GM23338 (cell line): ENCODE measurements around the gene TASOR. TPM values are rescaled to one million over a fixed set of nuclear protein-coding genes. Genes with fewer than 3 reads are reported as not detected.
"Not testable (repeated sequence)": the region's sequence is repeated elsewhere in the genome, so short reads cannot be mapped to it uniquely, and the experiment has no call there.

Source experiments
- ATAC-seq: fragments of 200-7000 bp; cut with Tn5 transposase; 3 replicates; pipeline ENCODE4 v1.9.1; 2020
- DNase-seq: peaks from one replicate; pipeline ENCODE4 v3.0.0-alpha.2; 2015; ENCODE audit warnings: low spot score
- H2AFZ ChIP-seq: fragments of 200-600 bp; sonication (generic); 2 replicates; pipeline ENCODE4 v1.8.0; 2016; ENCODE audit warnings: antibody characterized with exemption, mild to moderate bottlenecking, moderate library complexity
- H3F3A ChIP-seq: fragments of 200-600 bp; sonication (generic); replicated peaks from 2 replicates; pipeline ENCODE4 v1.8.0; 2017; ENCODE audit warnings: antibody characterized with exemption, mixed run types, low read depth
- H3K27ac ChIP-seq: fragments of 200-600 bp; sonication (generic); 2 replicates; pipeline ENCODE4 v1.6.1; 2016; ENCODE audit warnings: low read depth
- H3K27me3 ChIP-seq: fragments of 200-600 bp; sonication (generic); 2 replicates; pipeline ENCODE4 v1.8.0; 2016; ENCODE audit warnings: mild to moderate bottlenecking, mixed run types, moderate library complexity; ENCODE audit not compliant: insufficient read depth
- H3K36me3 ChIP-seq: fragments of 200-600 bp; sonication (generic); 2 replicates; pipeline ENCODE4 v1.8.0; 2016; ENCODE audit warnings: mild to moderate bottlenecking; ENCODE audit not compliant: insufficient read depth
- H3K4me1 ChIP-seq: fragments of 200-600 bp; sonication (generic); 2 replicates; pipeline ENCODE4 v1.8.0; 2016; ENCODE audit warnings: mild to moderate bottlenecking, moderate library complexity; ENCODE audit not compliant: insufficient read depth
- H3K4me2 ChIP-seq: fragments of 200-600 bp; sonication (generic); 2 replicates; pipeline ENCODE4 v1.7.1; 2017; ENCODE audit warnings: mixed run types
- H3K4me3 ChIP-seq: fragments of 200-600 bp; sonication (generic); 2 replicates; pipeline ENCODE4 v1.6.1; 2016; ENCODE audit warnings: mixed run types
- H3K79me2 ChIP-seq: fragments of 200-600 bp; sonication (generic); replicated peaks from 2 replicates; pipeline ENCODE4 v1.8.0; 2017; ENCODE audit warnings: mild to moderate bottlenecking; ENCODE audit not compliant: insufficient read depth
- H3K9me2 ChIP-seq: fragments of 200-600 bp; sonication (generic); 2 replicates; pipeline ENCODE4 v1.8.0; 2017; ENCODE audit not compliant: insufficient read depth
- H4K20me1 ChIP-seq: fragments of 200-600 bp; sonication (generic); replicated peaks from 2 replicates; pipeline ENCODE4 v1.8.0; 2017; ENCODE audit warnings: mild to moderate bottlenecking; ENCODE audit not compliant: insufficient read depth
- H3K27ac Mint-ChIP-seq: 2 replicates; pipeline ENCODE4 v1.8.0; 2020; ENCODE audit warnings: inconsistent platforms, mild to moderate bottlenecking, moderate library complexity, mixed read lengths
- H3K27me3 Mint-ChIP-seq: 3 replicates; pipeline ENCODE4 v1.8.0; 2022; ENCODE audit warnings: low read depth, mild to moderate bottlenecking, moderate library complexity, mixed read lengths, inconsistent platforms; ENCODE audit not compliant: insufficient read depth, poor library complexity
- H3K36me3 Mint-ChIP-seq: 3 replicates; pipeline ENCODE4 v1.8.0; 2021; ENCODE audit warnings: low read depth, mild to moderate bottlenecking, inconsistent platforms, moderate library complexity, mixed read lengths
- H3K4me1 Mint-ChIP-seq: 3 replicates; pipeline ENCODE4 v1.8.0; 2020; ENCODE audit warnings: mild to moderate bottlenecking, inconsistent platforms, mixed read lengths
- H3K4me3 Mint-ChIP-seq: 3 replicates; pipeline ENCODE4 v1.8.0; 2021; ENCODE audit warnings: moderate library complexity, mild to moderate bottlenecking, inconsistent platforms, mixed read lengths
- H3K9me3 Mint-ChIP-seq: 3 replicates; pipeline ENCODE4 v1.8.0; 2020; ENCODE audit warnings: moderate library complexity, mild to moderate bottlenecking, inconsistent platforms, mixed read lengths
- CREB1 ChIP-seq: fragments of 250-450 bp; sonication (Bioruptor Pico); IDR thresholded peaks from 2 replicates; pipeline ENCODE4 v1.5.0; 2020; ENCODE audit warnings: low read depth, mild to moderate bottlenecking, moderate library complexity
- EZH2 ChIP-seq: fragments of 200-600 bp; sonication (generic); IDR thresholded peaks from one replicate; pipeline ENCODE4 v1.8.0; 2017; ENCODE audit warnings: antibody characterized with exemption, mild to moderate bottlenecking, low read depth; ENCODE audit not compliant: unreplicated experiment
- JUNB ChIP-seq: IDR thresholded peaks from one replicate; pipeline ENCODE4 v1.6.1; 2016; ENCODE audit warnings: antibody characterized with exemption; ENCODE audit not compliant: unreplicated experiment
- POLR2AphosphoS5 ChIP-seq: IDR thresholded peaks from 2 replicates; pipeline ENCODE4 v1.6.1; 2016; ENCODE audit warnings: antibody characterized with exemption, low read depth
- STAT1 ChIP-seq: IDR thresholded peaks from one replicate; pipeline ENCODE4 v1.6.1; 2016; ENCODE audit warnings: antibody characterized with exemption; ENCODE audit not compliant: unreplicated experiment
- ZNF114 ChIP-seq: fragments of 250-450 bp; sonication (Bioruptor Pico); IDR thresholded peaks from 2 replicates; pipeline ENCODE4 v1.5.0; 2020; ENCODE audit warnings: mild to moderate bottlenecking, moderate library complexity
- polyA plus RNA-seq: library from polyadenylated mRNA; unstranded; fragments of >200 nt; fragmentation: Nextera tagmentation; extraction: Ambion mirVana; gene quantifications from 2 replicates; pipeline ENCODE4 v1.2.1, GENCODE V29; 2016
- total RNA-seq: library from RNA; depleted of rRNA; stranded (reverse); fragments of >200 nt; shearing (Covaris generic); gene quantifications from 2 replicates; pipeline ENCODE4 v1.2.3, GENCODE V29; 2014
- TF ChIP-seq, protein P1 (sequence below), 2 experiments: fragments of 200-600 bp in 1 of 2; sonication (generic) in 1 of 2; conservative IDR thresholded peaks; 2 replicates each; pipeline versions ENCODE4 v1.5.1 to v1.6.1; 2016 to 2017; ENCODE audit warnings: antibody characterized with exemption in 2 of 2, low read depth in 2 of 2, mild to moderate bottlenecking in 2 of 2, moderate library complexity in 1 of 2
- TF ChIP-seq, protein P2 (sequence below): IDR thresholded peaks from 2 replicates; pipeline ENCODE4 v1.6.1; 2016; ENCODE audit warnings: antibody characterized with exemption
- TF ChIP-seq, protein P3 (sequence below): fragments of 250-450 bp; sonication (Bioruptor Pico); IDR thresholded peaks from 2 replicates; pipeline ENCODE4 v1.5.0; 2020; ENCODE audit warnings: mild to moderate bottlenecking, moderate library complexity

TASOR gene
- total and polyA plus RNA-seq, 2 experiments from 2014 or later: 14.7 to 53.6 TPM

DNA sequence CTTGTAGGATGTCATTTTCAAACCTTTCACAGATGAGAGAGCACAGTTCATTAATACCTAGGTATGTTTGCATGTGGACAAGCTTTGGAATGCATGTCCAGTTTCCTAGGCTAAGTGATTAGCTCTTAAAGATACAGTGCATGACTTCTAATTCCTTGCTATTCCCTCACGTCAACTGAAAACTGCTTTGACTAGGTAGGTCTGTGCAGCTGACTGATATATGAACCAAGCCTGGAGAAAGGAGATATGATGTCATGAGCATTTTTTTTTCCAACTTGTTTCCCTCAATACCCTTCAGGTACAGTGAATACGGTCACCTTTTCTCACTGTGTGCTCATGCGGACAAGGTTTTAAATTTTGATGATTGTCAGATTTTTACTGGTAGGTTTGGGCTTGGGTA, 41.6 kb upstream of the TASOR start (continued):
- TF ChIP-seq POLR2AphosphoS5 (no peak), JUNB (no peak)
- TF ChIP-seq, protein P1, sequence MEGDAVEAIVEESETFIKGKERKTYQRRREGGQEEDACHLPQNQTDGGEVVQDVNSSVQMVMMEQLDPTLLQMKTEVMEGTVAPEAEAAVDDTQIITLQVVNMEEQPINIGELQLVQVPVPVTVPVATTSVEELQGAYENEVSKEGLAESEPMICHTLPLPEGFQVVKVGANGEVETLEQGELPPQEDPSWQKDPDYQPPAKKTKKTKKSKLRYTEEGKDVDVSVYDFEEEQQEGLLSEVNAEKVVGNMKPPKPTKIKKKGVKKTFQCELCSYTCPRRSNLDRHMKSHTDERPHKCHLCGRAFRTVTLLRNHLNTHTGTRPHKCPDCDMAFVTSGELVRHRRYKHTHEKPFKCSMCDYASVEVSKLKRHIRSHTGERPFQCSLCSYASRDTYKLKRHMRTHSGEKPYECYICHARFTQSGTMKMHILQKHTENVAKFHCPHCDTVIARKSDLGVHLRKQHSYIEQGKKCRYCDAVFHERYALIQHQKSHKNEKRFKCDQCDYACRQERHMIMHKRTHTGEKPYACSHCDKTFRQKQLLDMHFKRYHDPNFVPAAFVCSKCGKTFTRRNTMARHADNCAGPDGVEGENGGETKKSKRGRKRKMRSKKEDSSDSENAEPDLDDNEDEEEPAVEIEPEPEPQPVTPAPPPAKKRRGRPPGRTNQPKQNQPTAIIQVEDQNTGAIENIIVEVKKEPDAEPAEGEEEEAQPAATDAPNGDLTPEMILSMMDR (conservative IDR thresholded peaks at IDR 0.05; ENCODE audit: low read depth in 2 of 2): no peak

DNA sequence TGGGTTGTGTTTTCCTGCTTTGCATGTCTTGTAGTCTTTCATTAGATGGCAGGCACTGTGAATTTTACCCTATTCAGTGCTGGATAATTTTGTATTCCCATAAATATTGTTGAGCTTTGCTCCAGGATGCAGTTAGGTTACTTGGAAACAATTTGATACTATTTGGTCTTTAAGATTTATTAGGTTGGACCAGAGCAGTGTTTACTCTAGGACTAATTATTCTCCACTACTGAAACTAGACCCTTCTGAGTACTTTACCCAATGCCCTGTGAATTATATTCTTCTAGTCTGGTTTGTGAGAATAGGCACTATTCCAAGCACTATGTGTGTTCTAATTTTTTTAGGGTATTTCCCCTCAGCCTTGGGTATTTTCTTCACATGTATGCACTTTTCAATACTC, 37.8 kb upstream of the TASOR start:
- H3K36me3 Mint-ChIP-seq: peaks cover 17% of the 10 kb centered on the region; the same call in 2 of the 3 replicates
- no peak for ATAC-seq
- H3K27ac Mint-ChIP-seq: no peak overlapping the region
- no peak overlapping the region for H2AFZ ChIP-seq
- no peaks in the 10 kb centered on the region for H3K4me1 ChIP-seq
- H3K36me3 ChIP-seq: no peaks in the 10 kb centered on the region
- no peaks in the 10 kb centered on the region for H4K20me1 ChIP-seq
- no peaks in the 10 kb centered on the region for H3F3A ChIP-seq
- no peak overlapping the region for H3K4me3 ChIP-seq
- no peaks in the 10 kb centered on the region for H3K79me2 ChIP-seq
- H3K9me2 ChIP-seq: no peaks in the 10 kb centered on the region
- H3K4me1 Mint-ChIP-seq: no peaks in the 10 kb centered on the region; the same call in 2 of the 3 replicates
- H3K9me3 Mint-ChIP-seq: peaks cover 26% of the 10 kb centered on the region
- no peak for TF ChIP-seq POLR2AphosphoS5
- TF ChIP-seq ZNF114 (CRISPR knock-in tag): no peak
- TF ChIP-seq, protein P2, sequence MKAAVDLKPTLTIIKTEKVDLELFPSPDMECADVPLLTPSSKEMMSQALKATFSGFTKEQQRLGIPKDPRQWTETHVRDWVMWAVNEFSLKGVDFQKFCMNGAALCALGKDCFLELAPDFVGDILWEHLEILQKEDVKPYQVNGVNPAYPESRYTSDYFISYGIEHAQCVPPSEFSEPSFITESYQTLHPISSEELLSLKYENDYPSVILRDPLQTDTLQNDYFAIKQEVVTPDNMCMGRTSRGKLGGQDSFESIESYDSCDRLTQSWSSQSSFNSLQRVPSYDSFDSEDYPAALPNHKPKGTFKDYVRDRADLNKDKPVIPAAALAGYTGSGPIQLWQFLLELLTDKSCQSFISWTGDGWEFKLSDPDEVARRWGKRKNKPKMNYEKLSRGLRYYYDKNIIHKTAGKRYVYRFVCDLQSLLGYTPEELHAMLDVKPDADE: no peak
- TF ChIP-seq STAT1: no peak
- TF ChIP-seq, protein P3, sequence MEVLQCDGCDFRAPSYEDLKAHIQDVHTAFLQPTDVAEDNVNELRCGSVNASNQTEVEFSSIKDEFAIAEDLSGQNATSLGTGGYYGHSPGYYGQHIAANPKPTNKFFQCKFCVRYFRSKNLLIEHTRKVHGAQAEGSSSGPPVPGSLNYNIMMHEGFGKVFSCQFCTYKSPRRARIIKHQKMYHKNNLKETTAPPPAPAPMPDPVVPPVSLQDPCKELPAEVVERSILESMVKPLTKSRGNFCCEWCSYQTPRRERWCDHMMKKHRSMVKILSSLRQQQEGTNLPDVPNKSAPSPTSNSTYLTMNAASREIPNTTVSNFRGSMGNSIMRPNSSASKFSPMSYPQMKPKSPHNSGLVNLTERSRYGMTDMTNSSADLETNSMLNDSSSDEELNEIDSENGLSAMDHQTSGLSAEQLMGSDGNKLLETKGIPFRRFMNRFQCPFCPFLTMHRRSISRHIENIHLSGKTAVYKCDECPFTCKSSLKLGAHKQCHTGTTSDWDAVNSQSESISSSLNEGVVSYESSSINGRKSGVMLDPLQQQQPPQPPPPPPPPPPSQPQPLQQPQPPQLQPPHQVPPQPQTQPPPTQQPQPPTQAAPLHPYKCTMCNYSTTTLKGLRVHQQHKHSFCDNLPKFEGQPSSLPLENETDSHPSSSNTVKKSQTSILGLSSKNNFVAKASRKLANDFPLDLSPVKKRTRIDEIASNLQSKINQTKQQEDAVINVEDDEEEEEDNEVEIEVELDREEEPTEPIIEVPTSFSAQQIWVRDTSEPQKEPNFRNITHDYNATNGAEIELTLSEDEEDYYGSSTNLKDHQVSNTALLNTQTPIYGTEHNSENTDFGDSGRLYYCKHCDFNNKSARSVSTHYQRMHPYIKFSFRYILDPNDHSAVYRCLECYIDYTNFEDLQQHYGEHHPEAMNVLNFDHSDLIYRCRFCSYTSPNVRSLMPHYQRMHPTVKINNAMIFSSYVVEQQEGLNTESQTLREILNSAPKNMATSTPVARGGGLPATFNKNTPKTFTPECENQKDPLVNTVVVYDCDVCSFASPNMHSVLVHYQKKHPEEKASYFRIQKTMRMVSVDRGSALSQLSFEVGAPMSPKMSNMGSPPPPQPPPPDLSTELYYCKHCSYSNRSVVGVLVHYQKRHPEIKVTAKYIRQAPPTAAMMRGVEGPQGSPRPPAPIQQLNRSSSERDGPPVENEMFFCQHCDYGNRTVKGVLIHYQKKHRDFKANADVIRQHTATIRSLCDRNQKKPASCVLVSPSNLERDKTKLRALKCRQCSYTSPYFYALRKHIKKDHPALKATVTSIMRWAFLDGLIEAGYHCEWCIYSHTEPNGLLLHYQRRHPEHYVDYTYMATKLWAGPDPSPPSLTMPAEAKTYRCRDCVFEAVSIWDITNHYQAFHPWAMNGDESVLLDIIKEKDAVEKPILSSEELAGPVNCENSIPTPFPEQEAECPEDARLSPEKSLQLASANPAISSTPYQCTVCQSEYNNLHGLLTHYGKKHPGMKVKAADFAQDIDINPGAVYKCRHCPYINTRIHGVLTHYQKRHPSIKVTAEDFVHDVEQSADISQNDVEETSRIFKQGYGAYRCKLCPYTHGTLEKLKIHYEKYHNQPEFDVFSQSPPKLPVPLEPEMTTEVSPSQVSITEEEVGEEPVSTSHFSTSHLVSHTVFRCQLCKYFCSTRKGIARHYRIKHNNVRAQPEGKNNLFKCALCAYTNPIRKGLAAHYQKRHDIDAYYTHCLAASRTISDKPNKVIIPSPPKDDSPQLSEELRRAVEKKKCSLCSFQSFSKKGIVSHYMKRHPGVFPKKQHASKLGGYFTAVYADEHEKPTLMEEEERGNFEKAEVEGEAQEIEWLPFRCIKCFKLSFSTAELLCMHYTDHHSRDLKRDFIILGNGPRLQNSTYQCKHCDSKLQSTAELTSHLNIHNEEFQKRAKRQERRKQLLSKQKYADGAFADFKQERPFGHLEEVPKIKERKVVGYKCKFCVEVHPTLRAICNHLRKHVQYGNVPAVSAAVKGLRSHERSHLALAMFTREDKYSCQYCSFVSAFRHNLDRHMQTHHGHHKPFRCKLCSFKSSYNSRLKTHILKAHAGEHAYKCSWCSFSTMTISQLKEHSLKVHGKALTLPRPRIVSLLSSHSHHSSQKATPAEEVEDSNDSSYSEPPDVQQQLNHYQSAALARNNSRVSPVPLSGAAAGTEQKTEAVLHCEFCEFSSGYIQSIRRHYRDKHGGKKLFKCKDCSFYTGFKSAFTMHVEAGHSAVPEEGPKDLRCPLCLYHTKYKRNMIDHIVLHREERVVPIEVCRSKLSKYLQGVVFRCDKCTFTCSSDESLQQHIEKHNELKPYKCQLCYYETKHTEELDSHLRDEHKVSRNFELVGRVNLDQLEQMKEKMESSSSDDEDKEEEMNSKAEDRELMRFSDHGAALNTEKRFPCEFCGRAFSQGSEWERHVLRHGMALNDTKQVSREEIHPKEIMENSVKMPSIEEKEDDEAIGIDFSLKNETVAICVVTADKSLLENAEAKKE (CRISPR knock-in tag): no peak
- no peak for TF ChIP-seq EZH2
- no peak for TF ChIP-seq JUNB
- no peak for TF ChIP-seq CREB1
- H3K27me3 Mint-ChIP-seq: peaks cover 7% of the 10 kb centered on the region
- DNase-seq: no peak
- no peak overlapping the region for H3K27ac ChIP-seq
- no peaks in the 10 kb centered on the region for H3K27me3 ChIP-seq
- H3K4me3 Mint-ChIP-seq: no peak overlapping the region
- no peak overlapping the region for H3K4me2 ChIP-seq

DNA sequence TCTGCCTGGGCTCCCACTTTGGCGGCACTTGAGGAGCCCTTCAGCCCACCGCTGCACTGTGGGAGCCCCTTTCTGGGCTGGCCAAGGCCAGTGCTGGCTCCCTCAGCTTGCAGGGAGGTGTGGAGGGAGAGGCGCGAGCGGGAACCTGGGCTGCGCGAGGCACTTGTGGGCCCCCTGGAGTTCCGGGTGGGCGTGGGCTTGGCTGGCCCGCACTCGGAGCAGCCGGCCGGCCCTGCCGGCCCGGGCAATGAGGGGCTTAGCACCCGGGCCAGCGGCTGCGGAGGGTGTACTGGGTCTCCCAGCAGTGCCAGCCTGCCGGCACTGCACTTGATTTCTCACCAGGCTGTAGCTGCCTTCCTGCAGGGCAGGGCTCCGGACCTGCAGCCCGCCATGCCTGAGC, 35.7 kb upstream of the TASOR start:
- not testable (repeated sequence) for H3K27me3 Mint-ChIP-seq, ATAC-seq, H3K36me3 ChIP-seq, H3K27ac ChIP-seq, H3K79me2 ChIP-seq, H4K20me1 ChIP-seq, H3K4me3 Mint-ChIP-seq, H3K4me1 ChIP-seq, DNase-seq, H3K4me2 ChIP-seq, H3K9me2 ChIP-seq, H3K27ac Mint-ChIP-seq, H3K4me1 Mint-ChIP-seq, H2AFZ ChIP-seq, H3F3A ChIP-seq, H3K4me3 ChIP-seq, H3K27me3 ChIP-seq
- H3K36me3 Mint-ChIP-seq: peaks cover 17% of the 10 kb centered on the region; the same call in 2 of the 3 replicates
- H3K9me3 Mint-ChIP-seq: peaks cover 26% of the 10 kb centered on the region
